ENCODE measurements around the gene CARD19.

DNA sequence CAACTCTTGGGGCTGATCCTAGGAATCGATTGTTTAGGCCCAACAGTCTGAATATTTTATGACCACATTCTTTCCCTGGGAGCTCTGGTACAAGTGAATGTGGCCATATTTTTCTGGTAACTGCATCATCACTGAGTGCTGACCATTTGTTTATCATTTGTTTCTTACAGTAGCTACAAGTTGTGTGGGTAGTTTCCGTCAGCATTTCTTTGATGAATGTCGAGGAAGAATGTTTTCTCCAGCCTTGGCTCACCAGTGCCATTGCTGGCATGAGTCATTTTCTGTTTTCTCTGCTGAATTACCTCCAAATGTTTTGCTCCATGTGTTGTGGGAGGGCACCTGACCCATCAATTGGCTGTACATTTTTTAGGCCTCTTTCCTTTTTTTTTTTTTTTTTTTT, 14.1 kb upstream of the CARD19 start:
- no peak for TF ChIP-seq CTCF (conservative IDR thresholded peaks at IDR 0.05)
- no peak for TF ChIP-seq ZFX (IDR thresholded peaks at IDR 0.05)

Measured in C4-2B (cell line).